RWPE1 (cell line): ENCODE measurements around the gene ADPRH.
"Not testable (repeated sequence)": the region's sequence is repeated elsewhere in the genome, so short reads cannot be mapped to it uniquely, and the experiment has no call there.

ENCODE experiments used
- CTCF ChIA-PET: fragments of 350-600 bp; sonication (Branson Sonifier 250); formaldehyde crosslinking; extraction: SDS; loops from one replicate; lab custom pipeline; 2021; lab: Yijun Ruan, JAX
- POLR2A ChIA-PET: fragments of 400-600 bp; formaldehyde crosslinking; extraction: SDS; loops from one replicate; lab custom pipeline; 2020; ENCODE audit warnings: antibody characterized with exemption; ENCODE audit not compliant: low non-redundant PET; lab: Yijun Ruan, JAX
- DNase-seq: peaks from one replicate; pipeline ENCODE4 v3.0.0; 2012; ENCODE audit warnings: low spot score
- H3K27ac ChIP-seq: fragments of 450-650 bp; 2 replicates; pipeline ENCODE4 v1.5.1; 2017
- TF ChIP-seq, protein P1 (sequence below): fragments of 450-650 bp; conservative IDR thresholded peaks from 2 replicates; pipeline ENCODE4 v1.5.1; 2017; ENCODE audit warnings: low read depth, mild to moderate bottlenecking

ADPRH gene

DNA sequence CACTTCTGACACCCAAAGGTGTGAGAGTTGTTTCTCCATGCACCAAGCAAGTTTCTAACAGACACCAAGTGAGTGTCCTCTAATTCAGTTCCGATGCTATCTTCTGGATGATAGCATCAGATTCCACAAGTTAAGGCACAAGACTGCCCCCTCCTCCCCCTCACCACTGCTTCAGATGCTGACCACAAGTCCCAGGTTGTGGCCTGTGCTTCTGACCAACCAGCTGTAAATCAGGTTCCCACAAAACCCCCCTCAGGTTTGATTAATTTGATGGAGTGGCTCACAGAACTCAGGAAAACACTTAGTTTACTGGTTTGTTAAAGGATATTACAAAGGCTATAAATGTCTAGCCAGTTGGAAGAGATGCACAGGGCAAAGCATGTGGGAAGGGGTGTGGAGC is 11.4 kb downstream of the ADPRH start:
- ChIA-PET CTCF (no interaction called here), POLR2A (no interaction called here)
- TF ChIP-seq, protein P1, sequence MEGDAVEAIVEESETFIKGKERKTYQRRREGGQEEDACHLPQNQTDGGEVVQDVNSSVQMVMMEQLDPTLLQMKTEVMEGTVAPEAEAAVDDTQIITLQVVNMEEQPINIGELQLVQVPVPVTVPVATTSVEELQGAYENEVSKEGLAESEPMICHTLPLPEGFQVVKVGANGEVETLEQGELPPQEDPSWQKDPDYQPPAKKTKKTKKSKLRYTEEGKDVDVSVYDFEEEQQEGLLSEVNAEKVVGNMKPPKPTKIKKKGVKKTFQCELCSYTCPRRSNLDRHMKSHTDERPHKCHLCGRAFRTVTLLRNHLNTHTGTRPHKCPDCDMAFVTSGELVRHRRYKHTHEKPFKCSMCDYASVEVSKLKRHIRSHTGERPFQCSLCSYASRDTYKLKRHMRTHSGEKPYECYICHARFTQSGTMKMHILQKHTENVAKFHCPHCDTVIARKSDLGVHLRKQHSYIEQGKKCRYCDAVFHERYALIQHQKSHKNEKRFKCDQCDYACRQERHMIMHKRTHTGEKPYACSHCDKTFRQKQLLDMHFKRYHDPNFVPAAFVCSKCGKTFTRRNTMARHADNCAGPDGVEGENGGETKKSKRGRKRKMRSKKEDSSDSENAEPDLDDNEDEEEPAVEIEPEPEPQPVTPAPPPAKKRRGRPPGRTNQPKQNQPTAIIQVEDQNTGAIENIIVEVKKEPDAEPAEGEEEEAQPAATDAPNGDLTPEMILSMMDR: no peak
- no peak for DNase-seq
- H3K27ac ChIP-seq: no peak overlapping the region

- no peak overlapping the region for H3K27ac ChIP-seq
Measured at GRCh38 chr3:119592861-119593260, 13.6 kb downstream of the ADPRH start.

DNA sequence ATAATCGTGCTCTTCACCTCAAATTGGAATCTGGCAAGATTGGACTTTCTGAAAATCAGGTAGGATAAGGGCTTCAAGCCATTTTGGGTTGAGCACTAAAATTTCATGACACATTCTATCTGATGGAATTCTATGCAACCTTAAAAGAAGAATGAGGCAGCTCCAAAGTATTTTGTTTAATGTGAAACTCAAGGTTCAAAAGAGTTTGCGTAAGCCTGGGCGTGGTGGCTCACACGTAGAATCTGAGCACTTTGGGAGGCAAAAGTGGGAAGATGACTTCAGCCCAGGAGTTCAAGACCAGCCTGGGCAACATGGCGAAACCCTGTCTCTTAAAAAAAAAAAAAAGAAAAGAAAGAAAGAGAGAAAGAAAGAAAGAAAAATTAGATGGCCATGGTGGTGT is 14.8 kb downstream of the ADPRH start:
- ChIA-PET POLR2A (interaction anchor here (0.6 kb wide), 1 partner anchor 211 kb away, joined by 7 read pairs; no protein-coding TSS in a partner anchor), CTCF (no interaction called here)

More at GRCh38 chr3:119592861-119593260, 13.6 kb downstream of the ADPRH start:
- no peak for DNase-seq
- POLR2A ChIA-PET: no interaction called here
- TF ChIP-seq, protein P1: no peak
- CTCF ChIA-PET: no interaction called here

GRCh38 chr3:119594929-119595328 is 15.6 kb downstream of the ADPRH start:
- POLR2A ChIA-PET, H3K27ac ChIP-seq, DNase-seq: not testable (repeated sequence)
- CTCF ChIA-PET: interaction anchor here (0.6 kb wide), 1 partner anchor 207 kb away, joined by 5 read pairs; no protein-coding TSS in a partner anchor

More for the DNA sequence above, 14.8 kb downstream of the ADPRH start:
- TF ChIP-seq, protein P1: no peak
- no peak for DNase-seq
- no peak overlapping the region for H3K27ac ChIP-seq

DNA sequence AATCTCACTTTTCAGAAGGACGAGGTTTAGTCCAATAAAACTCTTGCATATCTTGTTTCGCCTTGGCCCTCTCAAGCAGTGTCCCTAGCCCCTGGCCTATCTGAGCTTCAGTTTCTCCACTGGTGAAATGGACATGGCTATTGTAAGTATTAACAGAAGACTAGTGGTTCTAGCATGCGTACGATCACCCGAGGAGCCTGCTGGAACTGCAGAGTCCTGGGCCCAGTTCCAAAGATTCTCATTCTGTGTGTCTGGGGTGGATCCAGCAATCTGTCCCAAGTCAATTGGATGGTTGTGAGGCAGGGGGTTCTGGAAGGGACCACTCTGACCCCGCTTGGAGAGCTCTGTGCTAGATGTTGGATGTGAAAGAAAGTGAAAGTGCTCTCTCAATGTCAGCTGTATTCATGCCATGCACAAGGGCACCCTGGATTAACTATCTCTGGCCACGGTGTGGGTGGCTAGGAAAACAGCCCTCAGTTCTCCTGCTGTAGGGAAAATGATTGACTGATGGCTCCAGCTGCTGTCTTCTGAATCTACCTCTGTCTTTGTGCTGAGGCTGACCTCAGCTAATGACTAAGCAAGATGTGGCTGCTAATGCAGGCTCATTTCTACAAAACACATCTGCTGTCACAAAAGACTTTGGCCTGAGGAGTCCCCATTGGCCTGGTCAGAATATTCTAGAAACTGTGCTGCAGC is 16.5 kb downstream of the ADPRH start:
- TF ChIP-seq, protein P1: no peak
- no peak overlapping the region for H3K27ac ChIP-seq
- ChIA-PET POLR2A (no interaction called here), CTCF (interaction anchor here (0.6 kb wide), 1 partner anchor 12 kb away, joined by 3 read pairs; no protein-coding TSS in a partner anchor)
- no peak for DNase-seq

GRCh38 chr3:119596398-119596797 is 17.1 kb downstream of the ADPRH start:
- no peak for DNase-seq
- ChIA-PET POLR2A (no interaction called here), CTCF (interaction anchor here (0.6 kb wide), 1 partner anchor 11 kb away, joined by 3 read pairs; no protein-coding TSS in a partner anchor)
- H3K27ac ChIP-seq: no peak overlapping the region
- TF ChIP-seq, protein P1: no peak
